Measurements from ENCODE around the gene WDR26.

DNA sequence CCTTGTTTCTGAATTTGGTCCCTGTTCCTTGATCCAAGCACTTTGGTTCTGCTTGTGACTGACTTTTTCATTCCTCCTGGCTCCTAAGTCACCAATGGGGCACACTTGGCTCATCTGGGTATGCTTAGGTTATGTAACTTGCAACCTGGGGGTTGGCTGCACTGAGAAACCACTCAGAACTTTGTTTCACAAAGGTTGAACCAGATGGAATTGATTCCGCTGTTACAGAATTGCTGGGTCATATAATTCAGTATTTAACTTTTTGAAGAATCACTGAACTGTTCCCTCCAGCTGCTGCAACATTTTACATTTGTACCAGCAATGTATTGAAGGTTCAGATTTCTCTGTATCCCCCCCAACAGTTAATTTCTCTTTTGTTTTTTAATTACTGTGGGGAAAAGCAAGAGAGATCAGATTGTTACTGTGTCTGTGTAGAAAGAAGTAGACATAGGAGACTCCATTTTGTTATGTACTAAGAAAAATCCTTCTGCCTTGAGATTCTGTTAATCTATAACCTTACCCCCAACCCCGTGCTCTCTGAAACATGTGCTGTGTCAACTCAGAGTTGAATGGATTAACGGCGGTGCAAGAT, 95.1 kb downstream of the WDR26 start:
- no peak for TF ChIP-seq POLR2A (IDR thresholded peaks at IDR 0.05)
- TF ChIP-seq CTCF (IDR thresholded peaks at IDR 0.05), result no peak
